IgD-negative memory B cell (primary cell): Measurements from ENCODE around the gene ZNF70. TPM values are rescaled to one million over a fixed set of nuclear protein-coding genes. Genes with fewer than 3 reads are reported as not detected.

Experiments
- H3K27ac Mint-ChIP-seq, 3 donors: one replicate each; pipeline ENCODE4 v1.8.0; 2020 to 2022; ENCODE audit warnings: mild to moderate bottlenecking in 3 of 3, mixed read lengths in 3 of 3, moderate library complexity in 1 of 3
- H3K27me3 Mint-ChIP-seq: one replicate; pipeline ENCODE4 v1.8.0; 2021; ENCODE audit warnings: mixed read lengths
- H3K36me3 Mint-ChIP-seq: one replicate; pipeline ENCODE4 v1.8.0; 2020; ENCODE audit warnings: mild to moderate bottlenecking, mixed read lengths
- H3K4me1 Mint-ChIP-seq, 3 donors: one replicate each; pipeline ENCODE4 v1.8.0; 2020 to 2022; ENCODE audit warnings: mixed read lengths in 3 of 3, mild to moderate bottlenecking in 1 of 3
- H3K4me3 Mint-ChIP-seq, 4 donors: one replicate each; pipeline ENCODE4 v1.8.0; 2020 to 2022; ENCODE audit warnings: mild to moderate bottlenecking in 4 of 4, mixed read lengths in 4 of 4, moderate library complexity in 3 of 4
- H3K9me3 Mint-ChIP-seq, 3 donors: one replicate each; pipeline ENCODE4 v1.8.0; 2020 to 2021; ENCODE audit warnings: mixed read lengths in 3 of 3, mild to moderate bottlenecking in 1 of 3
- polyA plus RNA-seq: library from polyadenylated mRNA; unstranded; fragments of 300-500 nt; fragmentation: Illumina TruSeq; gene quantifications from one replicate; pipeline ENCODE4 v1.2.3, GENCODE V29; 2021

The ZNF70 gene
- polyA plus RNA-seq: 0.20 TPM

DNA sequence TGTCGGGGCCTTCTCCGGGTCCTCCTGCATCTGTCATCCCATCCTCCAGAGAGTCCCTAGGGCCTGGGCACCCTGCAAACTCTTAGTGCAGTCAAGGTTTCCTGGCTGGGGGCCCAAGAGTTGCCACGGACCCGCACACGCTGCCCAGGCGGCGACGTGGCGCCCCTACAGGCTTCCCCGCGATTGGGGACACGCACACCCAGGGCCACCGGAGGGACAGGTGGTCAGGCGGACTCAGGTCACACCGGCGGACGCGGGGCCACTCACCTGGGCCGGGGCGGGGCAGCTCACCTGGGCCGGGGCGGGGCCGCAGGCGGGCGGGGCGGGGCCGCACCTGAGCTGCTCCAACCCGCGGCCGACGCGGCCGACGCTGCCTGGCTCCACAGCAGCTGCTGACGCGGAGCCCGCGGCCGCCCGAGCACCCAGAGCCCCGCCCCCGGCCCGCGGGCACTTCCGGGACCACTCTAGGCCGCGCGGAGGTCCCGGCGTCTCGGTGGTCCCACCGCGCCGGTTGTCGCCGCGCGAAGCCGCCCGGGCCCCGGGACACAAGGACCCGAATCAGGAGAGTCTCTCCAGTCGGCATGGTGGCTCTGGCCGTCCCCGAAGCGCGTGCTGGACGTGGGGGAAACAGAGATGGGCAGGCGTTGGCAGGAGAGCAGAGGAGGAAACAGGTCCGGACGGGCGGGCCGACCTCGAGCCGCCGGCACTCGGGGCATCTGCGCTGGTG is at the start of gene ZNF70:
ZNF70 (minus strand) TSS at position 399 of the 727 bp plus-strand sequence. CDS start 5,972 bp downstream, outside the sequence.
- peaks cover 2% of the 10 kb centered on the region for H3K27me3 Mint-ChIP-seq
- H3K9me3 Mint-ChIP-seq: no peaks in the 10 kb centered on the region
- H3K27ac Mint-ChIP-seq: peak within 1 kb of the TSS; percentile 93 to 100 (median 99)
- peak within 1 kb of the TSS; percentile 82 to 99 (median 94) for H3K4me3 Mint-ChIP-seq
- H3K4me1 Mint-ChIP-seq: peaks cover 21 to 29% (median 24%) of the 10 kb centered on the region in 3 donors
- H3K36me3 Mint-ChIP-seq: peaks cover 2% of the 10 kb centered on the region

DNA sequence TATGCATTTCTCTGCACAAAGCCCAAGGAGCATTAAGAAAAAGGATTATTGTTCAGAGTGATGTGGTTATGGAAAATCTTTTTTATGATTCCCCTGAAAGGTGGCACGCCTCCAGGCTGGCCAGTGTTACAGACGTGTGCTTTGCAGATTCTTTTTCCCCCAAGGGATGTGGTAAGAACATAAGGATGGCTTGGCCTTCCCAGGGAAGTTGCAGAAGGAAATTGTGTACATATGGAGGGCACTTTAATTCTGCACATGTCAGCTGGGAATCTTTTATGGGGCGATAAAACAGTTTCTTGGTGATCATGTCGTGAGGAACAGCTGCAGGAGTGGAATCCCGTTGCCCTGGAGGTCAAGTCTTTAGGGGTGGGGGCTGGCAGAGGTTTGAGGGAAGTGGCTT is 45.5 kb upstream of the ZNF70 start:
- H3K27ac Mint-ChIP-seq: peak overlapping the region in 2 of 3 donors; percentile 63 to 84
- H3K9me3 Mint-ChIP-seq: peaks cover 0 to 2% (median 0%) of the 10 kb centered on the region in 3 donors
- H3K27me3 Mint-ChIP-seq: peaks cover 1% of the 10 kb centered on the region
- H3K36me3 Mint-ChIP-seq: peaks cover 4% of the 10 kb centered on the region
- H3K4me3 Mint-ChIP-seq: no peak overlapping the region
- H3K4me1 Mint-ChIP-seq: peaks cover 21 to 29% (median 26%) of the 10 kb centered on the region in 3 donors

DNA sequence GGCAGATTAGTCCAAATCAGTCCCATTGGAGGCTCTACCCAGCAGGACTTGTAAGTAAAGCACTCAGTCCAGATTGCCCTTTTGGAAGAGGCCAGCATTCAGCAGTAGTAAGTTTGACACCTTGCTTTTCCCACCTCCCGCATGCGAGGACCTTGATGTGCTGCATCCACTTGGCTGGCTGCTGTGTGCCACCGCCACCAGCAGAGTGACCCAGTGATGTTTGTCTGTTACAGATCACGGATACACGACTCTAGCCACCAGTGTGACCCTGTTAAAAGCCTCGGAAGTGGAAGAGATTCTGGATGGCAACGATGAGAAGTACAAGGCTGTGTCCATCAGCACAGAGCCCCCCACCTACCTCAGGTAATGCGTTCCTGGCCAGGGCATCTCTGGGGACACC is 42.4 kb upstream of the ZNF70 start:
- Mint-ChIP-seq H3K36me3 (peaks cover 2% of the 10 kb centered on the region), H3K9me3 (no peaks in the 10 kb centered on the region), H3K27ac (peak overlapping the region in 2 of 3 donors; percentile 46 to 84), H3K4me1 (peaks cover 7 to 17% (median 13%) of the 10 kb centered on the region in 3 donors), H3K27me3 (no peaks in the 10 kb centered on the region), H3K4me3 (peak overlapping the region in 1 of 4 donors; percentile 13)

DNA sequence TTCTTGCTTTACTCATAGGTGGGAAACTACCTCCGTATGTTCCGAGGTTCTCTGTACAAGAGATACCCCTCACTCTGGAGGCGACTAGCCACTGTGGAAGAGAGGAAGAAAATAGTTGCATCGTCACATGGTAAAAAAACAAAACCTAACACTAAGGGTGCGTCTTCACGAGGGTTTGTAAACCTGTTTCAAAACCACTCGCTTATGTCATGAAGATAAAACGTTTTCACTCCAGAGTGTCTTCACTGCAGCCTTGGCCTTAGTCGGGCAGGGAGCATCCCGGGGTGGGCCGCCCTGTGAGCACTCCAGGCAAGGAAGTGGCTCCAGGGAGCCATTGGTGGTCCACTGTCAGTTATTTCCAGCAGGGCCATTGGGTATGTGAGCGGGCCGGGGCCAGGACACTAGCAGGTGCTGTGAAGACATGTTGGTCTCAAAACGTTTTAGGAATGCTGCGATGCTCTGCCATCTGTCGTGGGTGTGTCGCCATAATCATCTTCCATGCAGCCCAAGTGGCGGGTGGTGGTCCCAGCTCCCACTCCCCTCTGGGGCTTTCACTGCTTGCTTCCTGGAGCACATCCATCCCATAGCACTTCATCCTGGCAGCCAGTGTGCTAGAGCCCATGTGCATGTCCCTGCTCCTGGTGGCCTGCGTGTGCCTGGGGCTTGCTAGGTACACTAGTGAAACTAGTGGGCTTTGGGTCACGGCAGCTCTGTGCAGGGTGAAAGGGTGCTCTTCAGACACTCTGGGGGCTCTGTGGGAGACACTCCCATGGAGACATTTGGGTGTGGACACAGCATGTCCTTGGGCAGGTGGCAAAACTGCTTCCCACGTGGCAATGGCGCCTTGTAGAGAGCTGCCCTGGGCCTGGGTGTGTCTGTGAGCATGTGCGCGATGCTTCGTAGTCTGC is 41.1 kb upstream of the ZNF70 start:
- Mint-ChIP-seq H3K27ac (peak overlapping the region in 1 of 3 donors; percentile 32), H3K27me3 (no peaks in the 10 kb centered on the region), H3K36me3 (peaks cover 2% of the 10 kb centered on the region), H3K4me3 (peak overlapping the region in 3 of 4 donors; percentile 45 to 63 (median 58)), H3K4me1 (peaks cover 15 to 24% (median 17%) of the 10 kb centered on the region in 3 donors), H3K9me3 (no peaks in the 10 kb centered on the region)

DNA sequence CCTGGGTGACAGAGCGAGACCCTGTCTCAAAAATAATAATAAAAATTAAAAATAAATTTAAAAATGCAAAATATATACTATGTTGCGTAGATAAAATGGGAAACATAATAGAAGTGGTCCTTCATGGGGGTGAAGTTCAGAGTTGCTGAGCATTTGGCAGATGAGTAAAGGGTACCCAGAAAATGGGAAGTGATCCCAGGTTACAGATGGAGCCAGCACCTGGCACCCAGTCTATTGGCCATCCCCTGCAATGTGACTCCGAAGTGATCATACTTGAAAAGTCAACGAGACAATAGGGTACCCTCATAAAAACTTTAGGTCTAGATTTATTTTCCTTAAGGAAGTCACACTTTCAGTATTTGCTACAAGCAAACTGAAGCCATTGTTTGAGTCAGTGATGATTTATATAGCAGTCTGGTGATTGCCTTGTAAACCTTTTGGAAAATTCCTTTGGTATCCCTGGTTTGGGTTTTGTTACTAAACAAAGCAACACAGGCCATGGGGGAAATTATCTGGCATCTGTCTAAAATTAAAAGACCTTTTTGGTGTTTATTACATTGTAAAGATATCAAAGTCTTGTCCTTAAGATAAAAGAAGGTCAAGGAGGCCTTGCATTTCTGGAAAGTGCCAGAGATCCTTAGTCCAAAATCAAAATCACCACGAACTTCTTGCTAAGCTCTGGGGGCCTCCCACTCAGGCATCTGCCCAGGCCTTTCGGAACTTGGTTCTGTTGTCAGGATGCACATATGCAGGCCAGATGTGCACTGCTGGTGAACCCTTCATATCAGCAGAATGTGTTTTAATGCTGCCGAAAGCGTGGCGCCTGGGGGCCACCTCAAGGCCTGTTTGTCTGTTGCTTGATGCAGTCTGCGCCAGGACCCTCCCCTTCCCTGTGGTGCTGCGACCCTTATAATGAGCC is 40.2 kb upstream of the ZNF70 start:
- H3K4me3 Mint-ChIP-seq: peak overlapping the region in 3 of 4 donors; percentile 45 to 63 (median 58)
- H3K27ac Mint-ChIP-seq: no peak overlapping the region
- H3K4me1 Mint-ChIP-seq: peaks cover 21 to 28% (median 23%) of the 10 kb centered on the region in 3 donors
- peaks cover 2% of the 10 kb centered on the region for H3K36me3 Mint-ChIP-seq
- H3K27me3 Mint-ChIP-seq: no peaks in the 10 kb centered on the region
- no peaks in the 10 kb centered on the region for H3K9me3 Mint-ChIP-seq

DNA sequence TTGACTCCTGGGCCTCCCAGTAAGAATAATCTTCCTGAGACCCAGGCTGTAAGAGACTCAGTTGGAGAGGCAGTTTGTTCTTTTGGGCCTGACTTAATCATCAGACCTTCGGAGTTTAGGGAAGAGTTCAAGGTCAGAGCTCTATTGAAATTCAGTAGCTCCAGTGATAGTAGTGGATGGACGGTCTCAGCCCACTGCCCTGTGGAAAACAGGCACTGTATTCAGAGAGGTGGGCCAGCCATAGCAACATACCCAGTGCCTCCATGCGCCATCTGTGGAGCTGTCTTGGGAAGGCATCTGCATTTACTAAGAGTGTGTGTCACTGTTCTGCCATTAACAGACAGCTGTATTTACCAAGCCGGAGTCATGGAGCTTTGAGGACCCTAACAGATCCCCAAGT is 38.7 kb upstream of the ZNF70 start:
- Mint-ChIP-seq H3K36me3 (peaks cover 2% of the 10 kb centered on the region), H3K4me1 (peaks cover 21 to 28% (median 23%) of the 10 kb centered on the region in 3 donors), H3K27ac (peak overlapping the region in 1 of 3 donors; percentile 56), H3K27me3 (no peaks in the 10 kb centered on the region), H3K4me3 (peak overlapping the region in 2 of 4 donors; percentile 36 to 76), H3K9me3 (no peaks in the 10 kb centered on the region)

DNA sequence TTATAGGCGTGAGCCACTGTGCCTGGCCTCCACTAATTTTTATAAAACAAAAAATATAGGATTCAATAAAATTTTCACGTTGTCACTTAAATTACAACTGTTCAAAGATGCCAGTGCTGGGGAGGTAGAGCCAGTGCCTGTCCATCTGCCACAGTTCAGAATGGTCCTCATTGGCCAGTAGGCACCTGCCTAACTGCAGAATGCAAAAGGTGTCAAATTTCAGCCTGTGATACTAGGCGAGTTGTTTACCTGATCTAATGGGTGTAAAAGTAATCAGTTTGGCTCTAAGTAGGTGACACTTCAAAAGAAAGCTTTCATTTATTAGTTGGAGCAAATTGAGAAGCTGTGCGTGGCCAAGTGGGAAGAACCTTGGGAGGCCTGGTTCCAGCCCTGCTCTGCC is 38.2 kb upstream of the ZNF70 start:
- Mint-ChIP-seq H3K4me1 (peaks cover 21 to 28% (median 23%) of the 10 kb centered on the region in 3 donors), H3K9me3 (no peaks in the 10 kb centered on the region), H3K27ac (peak overlapping the region in 1 of 3 donors; percentile 56), H3K36me3 (peaks cover 2% of the 10 kb centered on the region), H3K27me3 (no peaks in the 10 kb centered on the region), H3K4me3 (peak overlapping the region in 3 of 4 donors; percentile 36 to 86 (median 76))

DNA sequence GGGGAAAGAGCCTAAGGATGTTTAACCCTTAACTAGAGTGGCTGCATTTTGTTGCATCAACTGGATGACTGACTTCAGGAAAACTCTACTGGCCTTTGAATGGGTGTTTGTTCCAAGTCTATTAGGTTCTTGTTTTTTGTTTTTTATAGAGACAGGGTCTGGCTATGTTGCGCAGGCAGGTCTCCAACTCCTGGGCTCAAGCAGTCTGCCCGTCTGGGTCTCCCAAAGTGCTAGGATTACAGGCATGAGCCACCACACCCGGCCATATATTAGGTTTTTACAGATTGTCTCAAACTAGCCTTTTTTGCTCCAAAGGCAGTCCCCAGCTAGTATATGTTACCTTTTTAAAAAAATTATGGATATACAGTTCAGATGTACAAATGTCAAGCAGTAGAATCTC is 37.0 kb upstream of the ZNF70 start:
- peaks cover under 1% of the 10 kb centered on the region for H3K36me3 Mint-ChIP-seq
- H3K9me3 Mint-ChIP-seq: no peaks in the 10 kb centered on the region
- H3K27me3 Mint-ChIP-seq: no peaks in the 10 kb centered on the region
- peak overlapping the region; percentile 89 to 96 (median 94) for H3K4me3 Mint-ChIP-seq
- peak overlapping the region; percentile 90 to 94 (median 92) for H3K27ac Mint-ChIP-seq
- peaks cover 21 to 28% (median 23%) of the 10 kb centered on the region in 3 donors for H3K4me1 Mint-ChIP-seq

DNA sequence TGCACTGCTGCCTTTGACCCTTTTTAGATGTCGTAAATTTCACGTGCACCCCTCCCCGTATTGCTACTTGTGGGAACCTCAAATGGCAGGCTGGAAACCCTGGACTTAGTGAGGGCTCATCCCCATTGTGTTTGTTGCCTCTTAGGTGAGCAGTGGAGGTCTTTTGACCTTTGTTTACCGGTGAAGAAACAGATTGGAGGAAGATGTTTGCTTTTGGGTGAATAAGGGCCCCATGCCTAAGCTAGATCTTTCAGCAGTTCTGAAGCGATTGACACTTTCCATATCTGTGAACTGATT is 36.6 kb upstream of the ZNF70 start:
- peaks cover 21 to 28% (median 23%) of the 10 kb centered on the region in 3 donors for H3K4me1 Mint-ChIP-seq

DNA sequence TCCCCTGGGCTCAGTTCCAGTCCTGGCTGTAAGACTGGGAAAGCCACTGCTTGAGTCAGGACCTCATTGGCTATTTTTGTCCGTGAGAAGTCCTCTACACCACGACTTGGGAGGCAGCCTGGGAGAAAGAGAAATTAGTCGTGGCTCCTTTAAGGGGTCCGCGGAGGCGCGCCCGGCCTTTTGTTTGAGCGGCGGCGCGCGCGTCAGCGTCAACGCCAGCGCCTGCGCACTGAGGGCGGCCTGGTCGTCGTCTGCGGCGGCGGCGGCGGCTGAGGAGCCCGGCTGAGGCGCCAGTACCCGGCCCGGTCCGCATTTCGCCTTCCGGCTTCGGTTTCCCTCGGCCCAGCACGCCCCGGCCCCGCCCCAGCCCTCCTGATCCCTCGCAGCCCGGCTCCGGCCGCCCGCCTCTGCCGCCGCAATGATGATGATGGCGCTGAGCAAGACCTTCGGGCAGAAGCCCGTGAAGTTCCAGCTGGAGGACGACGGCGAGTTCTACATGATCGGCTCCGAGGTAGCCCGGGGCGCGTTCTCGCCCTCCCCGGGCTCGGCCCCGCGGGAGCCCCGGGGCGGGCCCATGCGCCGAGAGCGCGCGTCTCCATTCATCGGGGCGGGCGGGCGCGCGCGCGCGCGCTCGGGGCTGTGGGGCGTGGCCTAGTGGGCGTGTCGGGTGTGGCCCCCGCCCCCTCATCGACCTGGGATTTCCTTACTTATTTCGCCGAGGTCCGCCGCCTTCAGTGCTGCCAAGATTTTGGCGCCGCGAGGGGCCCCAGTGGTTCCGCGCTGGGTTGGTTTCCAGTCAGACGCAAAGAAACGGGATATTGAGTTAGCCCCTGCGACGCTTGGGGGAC is 36.1 kb upstream of the ZNF70 start, which contains the start of gene SMARCB1:
SMARCB1 (plus strand) TSS at position 215 of the 848 bp plus-strand sequence; CDS start at position 419, 204 bp downstream.
- H3K27ac Mint-ChIP-seq: peak within 1 kb of the TSS; percentile 90 to 94 (median 92)
- peaks cover 21 to 28% (median 23%) of the 10 kb centered on the region in 3 donors for H3K4me1 Mint-ChIP-seq
- H3K4me3 Mint-ChIP-seq: peak within 1 kb of the TSS; percentile 89 to 96 (median 94)
- H3K9me3 Mint-ChIP-seq: no peaks in the 10 kb centered on the region
- H3K36me3 Mint-ChIP-seq: no peaks in the 10 kb centered on the region
- H3K27me3 Mint-ChIP-seq: no peaks in the 10 kb centered on the region

More for the DNA sequence above, 36.6 kb upstream of the ZNF70 start:
- Mint-ChIP-seq H3K27me3 (no peaks in the 10 kb centered on the region), H3K4me3 (peak overlapping the region; percentile 89 to 96 (median 94)), H3K27ac (peak overlapping the region; percentile 90 to 94 (median 92)), H3K9me3 (no peaks in the 10 kb centered on the region), H3K36me3 (no peaks in the 10 kb centered on the region)

DNA sequence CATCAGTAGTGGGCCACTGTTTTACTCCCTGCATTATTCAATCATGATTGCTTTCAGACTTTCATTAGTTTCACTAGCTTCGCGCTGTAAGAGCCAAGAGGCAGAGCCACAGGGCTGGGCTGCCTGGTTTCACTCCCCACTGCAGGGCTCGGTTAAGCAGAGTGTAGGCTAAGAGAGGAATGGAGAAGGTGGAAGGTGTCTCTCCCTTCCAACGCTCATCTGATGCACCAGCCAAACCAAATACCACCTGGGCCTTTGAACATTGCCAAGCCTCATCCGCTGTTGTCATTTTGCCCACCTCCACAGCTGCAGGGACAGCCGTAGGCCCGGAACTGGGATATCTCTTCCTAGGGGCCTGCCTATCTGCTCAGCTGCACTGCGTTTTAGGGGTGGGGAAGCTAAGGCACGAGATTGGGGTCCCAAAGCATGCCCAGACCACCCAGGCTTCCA is 35.4 kb upstream of the ZNF70 start:
- no peaks in the 10 kb centered on the region for H3K27me3 Mint-ChIP-seq
- peak overlapping the region; percentile 89 to 96 (median 94) for H3K4me3 Mint-ChIP-seq
- no peaks in the 10 kb centered on the region for H3K36me3 Mint-ChIP-seq
- peak overlapping the region; percentile 90 to 94 (median 92) for H3K27ac Mint-ChIP-seq
- H3K9me3 Mint-ChIP-seq: no peaks in the 10 kb centered on the region
- H3K4me1 Mint-ChIP-seq: peaks cover 21 to 26% (median 22%) of the 10 kb centered on the region in 3 donors

DNA sequence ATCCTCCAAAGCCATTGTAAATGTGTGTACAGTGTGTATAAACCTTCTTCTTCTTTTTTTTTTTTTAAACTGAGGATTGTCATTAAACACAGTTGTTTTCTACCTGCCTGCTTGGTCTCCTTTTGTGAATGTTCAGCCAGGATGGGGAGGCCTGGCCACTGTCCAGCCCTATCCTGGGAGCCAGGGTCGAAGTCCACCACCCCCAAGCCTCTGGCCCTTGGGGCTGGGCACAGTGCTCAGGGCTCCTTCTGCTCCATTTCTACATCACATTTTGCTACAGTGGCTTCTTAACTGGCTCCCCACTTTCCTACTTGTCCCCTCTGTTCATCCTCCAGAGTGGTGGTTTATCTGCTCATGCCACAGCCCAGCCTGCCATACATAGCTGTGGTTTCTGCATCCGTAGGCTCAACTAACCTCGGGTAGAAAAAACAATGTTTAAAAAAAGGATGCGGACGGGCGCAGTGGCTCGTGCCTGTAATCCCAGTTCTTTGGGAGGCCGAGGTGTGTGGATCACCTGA is 33.4 kb upstream of the ZNF70 start:
- Mint-ChIP-seq H3K4me3 (no peak overlapping the region), H3K27ac (peak overlapping the region in 2 of 3 donors; percentile 58 to 71), H3K36me3 (no peaks in the 10 kb centered on the region), H3K4me1 (peaks cover 15 to 18% (median 15%) of the 10 kb centered on the region in 3 donors), H3K27me3 (no peaks in the 10 kb centered on the region), H3K9me3 (no peaks in the 10 kb centered on the region)
